Measurements from ENCODE around the gene DAW1.

The DAW1 gene

GRCh38 chr2:227861011-227861410 is 10.4 kb upstream of the DAW1 start:
- peaks cover 21% of the 10 kb centered on the region for H3K4me1 ChIP-seq (ENCODE audit: control insufficient read depth, insufficient read depth, low read length)
- no peaks in the 10 kb centered on the region for H3K9me3 ChIP-seq (ENCODE audit: control insufficient read depth, insufficient read depth, low read depth, low read length)
- H3K36me3 ChIP-seq (ENCODE audit: control insufficient read depth, insufficient read depth, low read length): no peaks in the 10 kb centered on the region

GRCh38 chr2:227862227-227862740 is 9.1 kb upstream of the DAW1 start:
- H3K4me3 ChIP-seq (ENCODE audit: low read depth, low read length): no peak overlapping the region
- H3K9ac ChIP-seq (ENCODE audit: low read length): no peak overlapping the region
- no peaks in the 10 kb centered on the region for H3K9me3 ChIP-seq (ENCODE audit: control insufficient read depth, insufficient read depth, low read depth, low read length)
- peak overlapping the region; percentile 24; the same call in 1 of the 2 replicates for H3K27ac ChIP-seq (ENCODE audit: low read depth, low read length)
- peaks cover 21% of the 10 kb centered on the region for H3K4me1 ChIP-seq (ENCODE audit: control insufficient read depth, insufficient read depth, low read length)
- H3K36me3 ChIP-seq (ENCODE audit: control insufficient read depth, insufficient read depth, low read length): no peaks in the 10 kb centered on the region
- H3K27me3 ChIP-seq (ENCODE audit: control insufficient read depth, insufficient read depth, low read length): no peaks in the 10 kb centered on the region

More at GRCh38 chr2:227861011-227861410, 10.4 kb upstream of the DAW1 start:
- Histone ChIP-seq H3K9ac (ENCODE audit: low read length) (no peak overlapping the region), H3K27me3 (ENCODE audit: control insufficient read depth, insufficient read depth, low read length) (no peaks in the 10 kb centered on the region), H3K27ac (ENCODE audit: low read depth, low read length) (no peak overlapping the region), H3K4me3 (ENCODE audit: low read depth, low read length) (no peak overlapping the region)

GRCh38 chr2:227862741-227863588 is 8.5 kb upstream of the DAW1 start:
- no peaks in the 10 kb centered on the region for H3K27me3 ChIP-seq (ENCODE audit: control insufficient read depth, insufficient read depth, low read length)
- H3K9me3 ChIP-seq (ENCODE audit: control insufficient read depth, insufficient read depth, low read depth, low read length): no peaks in the 10 kb centered on the region
- no peak overlapping the region; the same call in 1 of the 2 replicates for H3K4me3 ChIP-seq (ENCODE audit: low read depth, low read length)
- H3K36me3 ChIP-seq (ENCODE audit: control insufficient read depth, insufficient read depth, low read length): no peaks in the 10 kb centered on the region
- H3K27ac ChIP-seq (ENCODE audit: low read depth, low read length): peak overlapping the region; percentile 56; the same call in 1 of the 2 replicates
- peaks cover 21% of the 10 kb centered on the region for H3K4me1 ChIP-seq (ENCODE audit: control insufficient read depth, insufficient read depth, low read length)
- H3K9ac ChIP-seq (ENCODE audit: low read length): peak overlapping the region; percentile 26

GRCh38 chr2:227864161-227864756 is 7.2 kb upstream of the DAW1 start:
- no peaks in the 10 kb centered on the region for H3K36me3 ChIP-seq (ENCODE audit: control insufficient read depth, insufficient read depth, low read length)
- no peak overlapping the region for H3K9ac ChIP-seq (ENCODE audit: low read length)
- H3K4me1 ChIP-seq (ENCODE audit: control insufficient read depth, insufficient read depth, low read length): peaks cover 21% of the 10 kb centered on the region
- H3K4me3 ChIP-seq (ENCODE audit: low read depth, low read length): no peak overlapping the region
- no peaks in the 10 kb centered on the region for H3K9me3 ChIP-seq (ENCODE audit: control insufficient read depth, insufficient read depth, low read depth, low read length)
- no peaks in the 10 kb centered on the region for H3K27me3 ChIP-seq (ENCODE audit: control insufficient read depth, insufficient read depth, low read length)
- no peak overlapping the region for H3K27ac ChIP-seq (ENCODE audit: low read depth, low read length)

GRCh38 chr2:227865291-227865690 is 6.1 kb upstream of the DAW1 start:
- Histone ChIP-seq H3K36me3 (ENCODE audit: control insufficient read depth, insufficient read depth, low read length) (no peaks in the 10 kb centered on the region), H3K9ac (ENCODE audit: low read length) (no peak overlapping the region), H3K9me3 (ENCODE audit: control insufficient read depth, insufficient read depth, low read depth, low read length) (no peaks in the 10 kb centered on the region), H3K27ac (ENCODE audit: low read depth, low read length) (no peak overlapping the region), H3K4me1 (ENCODE audit: control insufficient read depth, insufficient read depth, low read length) (peaks cover 21% of the 10 kb centered on the region), H3K4me3 (ENCODE audit: low read depth, low read length) (no peak overlapping the region), H3K27me3 (ENCODE audit: control insufficient read depth, insufficient read depth, low read length) (no peaks in the 10 kb centered on the region)

- no peak overlapping the region for H3K9ac ChIP-seq (ENCODE audit: low read length)
- no peaks in the 10 kb centered on the region for H3K9me3 ChIP-seq (ENCODE audit: control insufficient read depth, insufficient read depth, low read depth, low read length)
- peaks cover 26% of the 10 kb centered on the region for H3K4me1 ChIP-seq (ENCODE audit: control insufficient read depth, insufficient read depth, low read length)
- no peak overlapping the region for H3K4me3 ChIP-seq (ENCODE audit: low read depth, low read length)
- H3K36me3 ChIP-seq (ENCODE audit: control insufficient read depth, insufficient read depth, low read length): no peaks in the 10 kb centered on the region
- H3K27me3 ChIP-seq (ENCODE audit: control insufficient read depth, insufficient read depth, low read length): peaks cover 8% of the 10 kb centered on the region; the same call in 1 of the 2 replicates
- H3K27ac ChIP-seq (ENCODE audit: low read depth, low read length): no peak overlapping the region
Measured at GRCh38 chr2:227867386-227867785, 4.0 kb upstream of the DAW1 start.

GRCh38 chr2:227870710-227871374 is 589 bp upstream of the DAW1 start:
- Histone ChIP-seq H3K4me3 (ENCODE audit: low read depth, low read length) (peak overlapping the region; percentile 69), H3K27me3 (ENCODE audit: control insufficient read depth, insufficient read depth, low read length) (peaks cover 8% of the 10 kb centered on the region; the same call in 1 of the 2 replicates), H3K36me3 (ENCODE audit: control insufficient read depth, insufficient read depth, low read length) (no peaks in the 10 kb centered on the region), H3K27ac (ENCODE audit: low read depth, low read length) (no peak overlapping the region), H3K9ac (ENCODE audit: low read length) (peak overlapping the region; percentile 47), H3K4me1 (ENCODE audit: control insufficient read depth, insufficient read depth, low read length) (peaks cover 6% of the 10 kb centered on the region; the same call in 1 of the 2 replicates), H3K9me3 (ENCODE audit: control insufficient read depth, insufficient read depth, low read depth, low read length) (no peaks in the 10 kb centered on the region)

GRCh38 chr2:227872676-227873075 is 1.2 kb downstream of the DAW1 start:
- H3K27me3 ChIP-seq (ENCODE audit: control insufficient read depth, insufficient read depth, low read length): peaks cover 8% of the 10 kb centered on the region; the same call in 1 of the 2 replicates
- no peak overlapping the region for H3K9ac ChIP-seq (ENCODE audit: low read length)
- H3K27ac ChIP-seq (ENCODE audit: low read depth, low read length): no peak overlapping the region
- peaks cover 6% of the 10 kb centered on the region; the same call in 1 of the 2 replicates for H3K4me1 ChIP-seq (ENCODE audit: control insufficient read depth, insufficient read depth, low read length)
- H3K4me3 ChIP-seq (ENCODE audit: low read depth, low read length): no peak overlapping the region
- H3K9me3 ChIP-seq (ENCODE audit: control insufficient read depth, insufficient read depth, low read depth, low read length): no peaks in the 10 kb centered on the region
- H3K36me3 ChIP-seq (ENCODE audit: control insufficient read depth, insufficient read depth, low read length): no peaks in the 10 kb centered on the region

- no peaks in the 10 kb centered on the region; the same call in 1 of the 2 replicates for H3K4me1 ChIP-seq (ENCODE audit: control insufficient read depth, insufficient read depth, low read length)
- no peak overlapping the region for H3K27ac ChIP-seq (ENCODE audit: low read depth, low read length)
- no peaks in the 10 kb centered on the region for H3K9me3 ChIP-seq (ENCODE audit: control insufficient read depth, insufficient read depth, low read depth, low read length)
- no peaks in the 10 kb centered on the region for H3K36me3 ChIP-seq (ENCODE audit: control insufficient read depth, insufficient read depth, low read length)
- no peak overlapping the region for H3K4me3 ChIP-seq (ENCODE audit: low read depth, low read length)
- peaks cover 3% of the 10 kb centered on the region; the same call in 1 of the 2 replicates for H3K27me3 ChIP-seq (ENCODE audit: control insufficient read depth, insufficient read depth, low read length)
- H3K9ac ChIP-seq (ENCODE audit: low read length): no peak overlapping the region
Measured at GRCh38 chr2:227876300-227876801, 4.9 kb downstream of the DAW1 start.

GRCh38 chr2:227877421-227878310 is 6.2 kb downstream of the DAW1 start:
- Histone ChIP-seq H3K36me3 (ENCODE audit: control insufficient read depth, insufficient read depth, low read length) (no peaks in the 10 kb centered on the region), H3K27ac (ENCODE audit: low read depth, low read length) (no peak overlapping the region), H3K4me3 (ENCODE audit: low read depth, low read length) (no peak overlapping the region), H3K9me3 (ENCODE audit: control insufficient read depth, insufficient read depth, low read depth, low read length) (no peaks in the 10 kb centered on the region), H3K27me3 (ENCODE audit: control insufficient read depth, insufficient read depth, low read length) (no peaks in the 10 kb centered on the region), H3K4me1 (ENCODE audit: control insufficient read depth, insufficient read depth, low read length) (no peaks in the 10 kb centered on the region; the same call in 1 of the 2 replicates), H3K9ac (ENCODE audit: low read length) (no peak overlapping the region)

Data from HUES6 (cell line).